DND-41 (cell line): Measurements from ENCODE around the gene FAM180A.

Source experiments
- ATAC-seq: fragments of 200-7000 bp; cut with Tn5 transposase; 3 replicates; pipeline ENCODE4 v1.9.1; 2021; ENCODE audit warnings: low read depth; ENCODE audit not compliant: insufficient read depth
- DNase-seq: peaks from one replicate; pipeline ENCODE4 v3.0.0-alpha.2; 2020
- H2AFZ ChIP-seq: 2 replicates; pipeline ENCODE4 v1.6.0; 2012; ENCODE audit warnings: low read depth, low read length
- H3K27ac ChIP-seq: 2 replicates; pipeline ENCODE4 v1.5.1; 2012; ENCODE audit warnings: low read length, inconsistent platforms
- H3K27me3 ChIP-seq: fragments of 200-600 bp; sonication (generic); 2 replicates; pipeline ENCODE4 v1.6.0; 2012; ENCODE audit warnings: low read length, mild to moderate bottlenecking, inconsistent platforms; ENCODE audit not compliant: insufficient read depth, poor library complexity
- H3K36me3 ChIP-seq: 2 replicates; pipeline ENCODE4 v1.5.1; 2012; ENCODE audit warnings: low read length, inconsistent platforms; ENCODE audit not compliant: insufficient read depth
- H3K4me1 ChIP-seq: 2 replicates; pipeline ENCODE4 v1.5.1; 2012; ENCODE audit warnings: mild to moderate bottlenecking, low read length; ENCODE audit not compliant: insufficient read depth
- H3K4me2 ChIP-seq: 2 replicates; pipeline ENCODE4 v1.6.0; 2012; ENCODE audit warnings: mild to moderate bottlenecking, moderate library complexity, low read length, inconsistent platforms; ENCODE audit not compliant: insufficient read depth
- H3K4me3 ChIP-seq, 2 experiments: fragments of 200-600 bp in 1 of 2; shearing (Covaris generic) in 1 of 2; 2 replicates each; pipeline ENCODE4 v1.5.1; 2012 to 2016; ENCODE audit warnings: inconsistent platforms in 2 of 2, low read length in 2 of 2, mild to moderate bottlenecking in 2 of 2, low read depth in 1 of 2, moderate library complexity in 1 of 2
- H3K79me2 ChIP-seq: 2 replicates; pipeline ENCODE4 v1.6.0; 2012; ENCODE audit warnings: low read length, inconsistent platforms; ENCODE audit not compliant: insufficient read depth
- H3K9ac ChIP-seq: 2 replicates; pipeline ENCODE4 v1.6.0; 2012; ENCODE audit warnings: low read depth, mild to moderate bottlenecking, inconsistent platforms, low read length, moderate library complexity
- H3K9me3 ChIP-seq: 2 replicates; pipeline ENCODE4 v1.5.1; 2012; ENCODE audit warnings: low read length, moderate library complexity, mild to moderate bottlenecking, inconsistent platforms; ENCODE audit not compliant: insufficient read depth, severe bottlenecking
- H4K20me1 ChIP-seq: 2 replicates; pipeline ENCODE4 v1.6.0; 2012; ENCODE audit warnings: low read length; ENCODE audit not compliant: insufficient read depth
- CTCF ChIP-seq: IDR thresholded peaks from 2 replicates; pipeline ENCODE4 v1.5.1; 2012; ENCODE audit warnings: borderline replicate concordance, low read length, moderate library complexity, mild to moderate bottlenecking; ENCODE audit not compliant: poor library complexity, severe bottlenecking; ENCODE audit errors: extremely low read depth
- EZH2 ChIP-seq: IDR thresholded peaks from 3 replicates; pipeline ENCODE4 v1.6.1; 2012; ENCODE audit warnings: borderline replicate concordance, low read depth, mild to moderate bottlenecking, moderate library complexity, low read length, inconsistent platforms; ENCODE audit not compliant: severe bottlenecking

Gene FAM180A

GRCh38 chr7:135726276-135726788 is 22.3 kb downstream of the FAM180A start:
- no peaks in the 10 kb centered on the region for H3K9me3 ChIP-seq
- H3K79me2 ChIP-seq, result no peaks in the 10 kb centered on the region
- H3K4me2 ChIP-seq, result no peak overlapping the region
- DNase-seq, result no peak
- H3K27me3 ChIP-seq, result no peaks in the 10 kb centered on the region
- no peaks in the 10 kb centered on the region for H3K36me3 ChIP-seq
- H3K4me3 ChIP-seq, result no peak overlapping the region
- ATAC-seq, result no peak
- no peak overlapping the region for H2AFZ ChIP-seq
- H4K20me1 ChIP-seq, result no peaks in the 10 kb centered on the region
- H3K27ac ChIP-seq, result no peak overlapping the region
- no peak overlapping the region for H3K9ac ChIP-seq
- TF ChIP-seq CTCF (no peak), EZH2 (no peak)
- H3K4me1 ChIP-seq, result no peaks in the 10 kb centered on the region

GRCh38 chr7:135723411-135723810 is 25.2 kb downstream of the FAM180A start:
- no peak overlapping the region for H3K4me3 ChIP-seq
- TF ChIP-seq EZH2, result no peak
- no peak for TF ChIP-seq CTCF

GRCh38 chr7:135721198-135721820 is 27.3 kb downstream of the FAM180A start:
- no peak overlapping the region for H2AFZ ChIP-seq
- H3K4me3 ChIP-seq, result no peak overlapping the region
- no peaks in the 10 kb centered on the region for H3K36me3 ChIP-seq
- no peaks in the 10 kb centered on the region for H3K9me3 ChIP-seq
- H3K9ac ChIP-seq, result no peak overlapping the region
- no peak overlapping the region for H3K27ac ChIP-seq
- ATAC-seq (no peak), DNase-seq (no peak)
- TF ChIP-seq EZH2 (no peak), CTCF (no peak)
- H3K27me3 ChIP-seq, result no peaks in the 10 kb centered on the region
- no peak overlapping the region for H3K4me2 ChIP-seq
- no peaks in the 10 kb centered on the region for H3K4me1 ChIP-seq
- H4K20me1 ChIP-seq, result no peaks in the 10 kb centered on the region
- no peaks in the 10 kb centered on the region for H3K79me2 ChIP-seq

More at GRCh38 chr7:135723411-135723810, 25.2 kb downstream of the FAM180A start:
- Histone ChIP-seq H3K27me3 (no peaks in the 10 kb centered on the region), H3K79me2 (no peaks in the 10 kb centered on the region), H3K4me2 (no peak overlapping the region), H3K36me3 (no peaks in the 10 kb centered on the region), H3K9ac (no peak overlapping the region), H3K9me3 (no peaks in the 10 kb centered on the region), H3K27ac (no peak overlapping the region), H2AFZ (no peak overlapping the region), H3K4me1 (no peaks in the 10 kb centered on the region), H4K20me1 (no peaks in the 10 kb centered on the region)
- no peak for ATAC-seq
- DNase-seq, result no peak

- Histone ChIP-seq H4K20me1 (no peaks in the 10 kb centered on the region), H3K27ac (no peak overlapping the region), H3K4me3 (no peak overlapping the region), H3K79me2 (no peaks in the 10 kb centered on the region), H3K4me2 (no peak overlapping the region), H2AFZ (no peak overlapping the region), H3K4me1 (no peaks in the 10 kb centered on the region), H3K9me3 (no peaks in the 10 kb centered on the region), H3K27me3 (no peaks in the 10 kb centered on the region), H3K36me3 (no peaks in the 10 kb centered on the region), H3K9ac (no peak overlapping the region)
- DNase-seq, result no peak
- ATAC-seq, result no peak
- TF ChIP-seq EZH2 (no peak), CTCF (no peak)
Observed at GRCh38 chr7:135719688-135720087, 28.9 kb downstream of the FAM180A start.
